HEK293 (cell line): Measurements from ENCODE around the gene MKX.

Experiments used
- CTCF ChIA-PET: fragments of 350-600 bp; formaldehyde crosslinking; extraction: SDS; loops from one replicate; lab custom pipeline; 2021; ENCODE audit warnings: antibody characterized with exemption; lab: Yijun Ruan, JAX
- POLR2A ChIA-PET: fragments of 300-600 bp; formaldehyde crosslinking; extraction: SDS; loops from one replicate; lab custom pipeline; 2020; ENCODE audit warnings: antibody characterized with exemption, inconsistent platforms; lab: Yijun Ruan, JAX
- H3K27ac ChIP-seq: fragments of 200-500 bp; sonication (Bioruptor generic); 2 replicates; pipeline ENCODE4 v1.5.1; 2014; ENCODE audit warnings: low read depth, low read length, control low read depth, inconsistent platforms; ENCODE audit errors: extremely low read depth
- H3K36me3 ChIP-seq, 2 experiments: fragments of 200-500 bp in 1 of 2; sonication (Bioruptor generic) in 1 of 2; 1 replicate in 1 of 2; 2 replicates in 1 of 2; pipeline ENCODE4 v1.5.1; 2014 to 2017; ENCODE audit warnings: inconsistent platforms in 2 of 2, low read length in 2 of 2; ENCODE audit not compliant: control insufficient read depth in 2 of 2, insufficient read depth in 1 of 2
- H3K4me1 ChIP-seq: fragments of 200-500 bp; sonication (Bioruptor generic); 2 replicates; pipeline ENCODE4 v1.5.1; 2014; ENCODE audit warnings: mild to moderate bottlenecking, low read length, inconsistent platforms; ENCODE audit not compliant: control insufficient read depth, insufficient read depth
- H3K4me3 ChIP-seq: 2 replicates; pipeline ENCODE4 v1.5.1; 2011; ENCODE audit warnings: low read depth, mild to moderate bottlenecking, control low read depth, low read length, moderate library complexity
- H3K9me3 ChIP-seq: fragments of 200-500 bp; sonication (Bioruptor generic); 2 replicates; pipeline ENCODE4 v1.5.1; 2014; ENCODE audit warnings: low read depth, low read length, inconsistent platforms; ENCODE audit not compliant: control insufficient read depth, insufficient read depth
- REPIN1 ChIP-seq: fragments of 450-650 bp; formaldehyde crosslinking; IDR thresholded peaks from 2 replicates; pipeline ENCODE4 v1.5.1; 2017; ENCODE audit warnings: missing biosample characterization, missing genetic modification characterization, low read depth
- REST ChIP-seq: fragments of 450-650 bp; formaldehyde crosslinking; IDR thresholded peaks from 2 replicates; pipeline ENCODE4 v1.5.1; 2016; ENCODE audit warnings: missing biosample characterization, missing genetic modification characterization
- SP7 ChIP-seq: fragments of 450-650 bp; formaldehyde crosslinking; IDR thresholded peaks from 2 replicates; pipeline ENCODE4 v1.5.1; 2016; ENCODE audit warnings: missing biosample characterization, missing genetic modification characterization
- TCF7L2 ChIP-seq: IDR thresholded peaks from 2 replicates; pipeline ENCODE4 v1.6.1; 2011; ENCODE audit warnings: low read depth, mild to moderate bottlenecking, inconsistent platforms, low read length, moderate library complexity, borderline replicate concordance
- ZBTB20 ChIP-seq: fragments of 450-650 bp; formaldehyde crosslinking; IDR thresholded peaks from 2 replicates; pipeline ENCODE4 v1.5.1; 2016; ENCODE audit warnings: missing biosample characterization, missing genetic modification characterization
- ZBTB26 ChIP-seq: fragments of 450-650 bp; formaldehyde crosslinking; optimal IDR thresholded peaks from 2 replicates; pipeline ENCODE3; 2016; ENCODE audit warnings: missing biosample characterization, mild to moderate bottlenecking, missing genetic modification characterization
- ZBTB44 ChIP-seq: fragments of 450-650 bp; IDR thresholded peaks from 2 replicates; pipeline ENCODE4 v1.5.1; 2018; ENCODE audit warnings: missing biosample characterization, mild to moderate bottlenecking, missing genetic modification characterization
- ZFP3 ChIP-seq: fragments of 450-650 bp; formaldehyde crosslinking; IDR thresholded peaks from 2 replicates; pipeline ENCODE4 v1.5.1; 2016; ENCODE audit warnings: low read depth, missing biosample characterization, missing genetic modification characterization
- ZNF132 ChIP-seq: fragments of 450-650 bp; formaldehyde crosslinking; IDR thresholded peaks from 2 replicates; pipeline ENCODE4 v1.5.1; 2017; ENCODE audit warnings: missing biosample characterization, missing genetic modification characterization, borderline replicate concordance
- ZNF184 ChIP-seq: fragments of 450-650 bp; IDR thresholded peaks from 2 replicates; pipeline ENCODE4 v1.5.1; 2018; ENCODE audit warnings: missing biosample characterization, mild to moderate bottlenecking, missing genetic modification characterization
- ZNF214 ChIP-seq: fragments of 450-650 bp; formaldehyde crosslinking; IDR thresholded peaks from 2 replicates; pipeline ENCODE4 v1.5.1; 2017; ENCODE audit warnings: missing biosample characterization, mild to moderate bottlenecking, missing genetic modification characterization, borderline replicate concordance
- ZNF23 ChIP-seq: fragments of 450-650 bp; formaldehyde crosslinking; IDR thresholded peaks from 2 replicates; pipeline ENCODE4 v1.5.1; 2016; ENCODE audit warnings: missing biosample characterization, missing genetic modification characterization, borderline replicate concordance
- ZNF248 ChIP-seq: fragments of 450-650 bp; formaldehyde crosslinking; IDR thresholded peaks from 2 replicates; pipeline ENCODE4 v1.5.1; 2017; ENCODE audit warnings: missing biosample characterization, missing genetic modification characterization
- ZNF449 ChIP-seq: fragments of 450-650 bp; formaldehyde crosslinking; IDR thresholded peaks from 2 replicates; pipeline ENCODE4 v1.5.1; 2017; ENCODE audit warnings: missing biosample characterization, mild to moderate bottlenecking, missing genetic modification characterization, moderate library complexity
- ZNF513 ChIP-seq: fragments of 450-650 bp; IDR thresholded peaks from 2 replicates; pipeline ENCODE4 v1.5.1; 2018; ENCODE audit warnings: missing biosample characterization, missing genetic modification characterization
- ZNF621 ChIP-seq: fragments of 450-650 bp; formaldehyde crosslinking; IDR thresholded peaks from 2 replicates; pipeline ENCODE4 v1.5.1; 2017; ENCODE audit warnings: missing biosample characterization, missing genetic modification characterization
- ZNF629 ChIP-seq: fragments of 450-650 bp; formaldehyde crosslinking; IDR thresholded peaks from 2 replicates; pipeline ENCODE4 v1.5.1; 2017; ENCODE audit warnings: missing biosample characterization, missing genetic modification characterization
- ZNF639 ChIP-seq: fragments of 450-650 bp; formaldehyde crosslinking; IDR thresholded peaks from 2 replicates; pipeline ENCODE4 v1.5.1; 2016; ENCODE audit warnings: missing biosample characterization, missing genetic modification characterization
- ZNF658 ChIP-seq: fragments of 450-650 bp; formaldehyde crosslinking; IDR thresholded peaks from 2 replicates; pipeline ENCODE4; 2016; ENCODE audit warnings: missing biosample characterization, missing genetic modification characterization
- ZNF707 ChIP-seq: fragments of 450-650 bp; formaldehyde crosslinking; IDR thresholded peaks from 2 replicates; pipeline ENCODE4 v1.5.1; 2016; ENCODE audit warnings: missing biosample characterization, missing genetic modification characterization
- ZNF777 ChIP-seq: fragments of 450-650 bp; formaldehyde crosslinking; IDR thresholded peaks from 2 replicates; pipeline ENCODE4 v1.5.1; 2017; ENCODE audit warnings: missing biosample characterization, missing genetic modification characterization, borderline replicate concordance
- ZSCAN23 ChIP-seq: fragments of 450-650 bp; formaldehyde crosslinking; IDR thresholded peaks from 2 replicates; pipeline ENCODE4 v1.5.1; 2016; ENCODE audit warnings: missing biosample characterization, missing genetic modification characterization

The MKX gene

GRCh38 chr10:27792216-27792615, 46.6 kb upstream of the MKX start:
- no peaks in the 10 kb centered on the region for H3K36me3 ChIP-seq
- H3K9me3 ChIP-seq: no peaks in the 10 kb centered on the region
- no peak overlapping the region for H3K27ac ChIP-seq
- H3K4me1 ChIP-seq: no peaks in the 10 kb centered on the region
- ChIA-PET POLR2A (interaction anchor here (0.6 kb wide), 1 partner anchor 352 kb away, joined by 5 read pairs; no protein-coding TSS in a partner anchor), CTCF (interaction anchor here (0.6 to 1.7 kb wide), 3 partner anchors 8 to 450 kb away, joined by 3 to 5 read pairs (median 5); no protein-coding TSS in a partner anchor)
- H3K4me3 ChIP-seq: no peak overlapping the region
- TF ChIP-seq ZNF184 (tag by site-specific recombination) (no peak), ZNF513 (no peak), ZNF707 (tag by site-specific recombination) (no peak), ZNF621 (tag by site-specific recombination) (no peak)

- Histone ChIP-seq H3K4me3 (no peak overlapping the region), H3K27ac (no peak overlapping the region), H3K36me3 (no peaks in the 10 kb centered on the region), H3K9me3 (no peaks in the 10 kb centered on the region), H3K4me1 (no peaks in the 10 kb centered on the region)
- CTCF ChIA-PET: interaction anchor here (0.5 to 1.6 kb wide), 11 partner anchors 8 to 610 kb away, joined by 3 to 8 read pairs (median 5); no protein-coding TSS in a partner anchor
- POLR2A ChIA-PET: interaction anchor here (0.6 kb wide), 1 partner anchor 459 kb away, joined by 3 read pairs; no protein-coding TSS in a partner anchor
- TF ChIP-seq REPIN1 (tag by site-specific recombination): no peak
- TF ChIP-seq ZBTB44 (tag by site-specific recombination): no peak
- TF ChIP-seq ZNF639: no peak
- no peak for TF ChIP-seq ZBTB26 (tag by site-specific recombination)
- TF ChIP-seq ZNF658: no peak
- no peak for TF ChIP-seq ZNF214 (tag by site-specific recombination)
- TF ChIP-seq ZSCAN23: no peak
- no peak for TF ChIP-seq ZNF132 (tag by site-specific recombination)
- TF ChIP-seq ZNF23: no peak
- TF ChIP-seq ZNF449: no peak
- TF ChIP-seq ZBTB20: no peak
- no peak for TF ChIP-seq SP7 (tag by site-specific recombination)
- TF ChIP-seq TCF7L2: no peak
- TF ChIP-seq REST (tag by site-specific recombination): no peak
- TF ChIP-seq ZNF777: no peak
- TF ChIP-seq ZNF629 (tag by site-specific recombination): no peak
- TF ChIP-seq ZNF248 (tag by site-specific recombination): no peak
- TF ChIP-seq ZFP3 (tag by site-specific recombination): no peak
These were observed 38.7 kb upstream of the MKX start for GRCh38 chr10:27784272-27784671.
